ENCODE data around the gene TNFRSF19. TPM values are rescaled to one million over a fixed set of nuclear protein-coding genes. Genes with fewer than 3 reads are reported as not detected.

TNFRSF19 gene
- total RNA-seq, result 10 to 100 TPM; 73.3 to 74.3 TPM

DNA sequence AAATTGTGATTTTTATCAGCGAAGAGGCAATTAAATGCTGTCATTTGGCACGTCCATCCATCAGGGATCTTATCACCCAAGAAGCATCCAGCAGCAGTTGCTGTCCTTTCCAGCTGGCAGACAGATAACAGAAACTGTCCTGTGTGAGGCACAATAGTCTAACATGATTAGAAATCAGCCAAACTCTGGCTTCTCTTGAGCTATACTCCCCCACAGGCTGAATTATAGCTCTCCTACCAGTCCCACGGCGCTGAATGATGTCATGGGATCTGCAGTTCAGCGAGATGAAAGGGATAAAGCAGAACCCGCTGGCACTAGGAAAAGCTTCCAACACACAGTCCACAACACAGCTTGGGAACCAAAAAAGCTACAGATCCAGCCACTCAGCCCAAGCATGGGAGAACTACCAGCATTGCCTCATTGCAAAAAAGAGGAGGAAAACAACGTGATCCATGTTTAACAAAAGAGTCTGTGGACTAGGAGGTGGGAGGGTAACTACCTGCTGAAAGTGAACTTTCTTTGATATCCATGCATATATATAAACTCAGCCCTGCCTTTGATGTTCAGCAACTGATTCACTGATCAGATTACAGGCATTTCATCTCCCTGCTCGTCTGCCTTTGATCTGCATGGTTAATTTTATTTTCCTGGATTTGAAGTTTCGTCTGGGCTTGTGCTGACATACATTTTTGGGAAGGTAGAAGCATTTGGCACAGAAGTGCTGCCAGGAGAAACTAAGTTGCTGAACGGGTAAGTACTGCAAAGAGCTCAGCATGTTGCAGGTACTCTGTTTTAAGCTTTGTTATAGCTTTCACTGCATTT is at the start of gene TNFRSF19:
Gene TNFRSF19 (plus strand): TSS at position 314 of the 822 bp plus-strand sequence. CDS start 19,772 bp downstream, outside the sequence.

Other genes starting within 250 kb of the TNFRSF19 start
- gene SACS, start 136.7 kb upstream of the TNFRSF19 start, total RNA-seq, result 10 to 100 TPM; 20.6 to 36.3 TPM